ENCODE data around the gene SH3BP1. TPM values are rescaled to one million over a fixed set of nuclear protein-coding genes. Genes with fewer than 3 reads are reported as not detected.

The SH3BP1 gene
- total RNA-seq, 1 donor from 2014 or later, result 10.4 TPM

DNA sequence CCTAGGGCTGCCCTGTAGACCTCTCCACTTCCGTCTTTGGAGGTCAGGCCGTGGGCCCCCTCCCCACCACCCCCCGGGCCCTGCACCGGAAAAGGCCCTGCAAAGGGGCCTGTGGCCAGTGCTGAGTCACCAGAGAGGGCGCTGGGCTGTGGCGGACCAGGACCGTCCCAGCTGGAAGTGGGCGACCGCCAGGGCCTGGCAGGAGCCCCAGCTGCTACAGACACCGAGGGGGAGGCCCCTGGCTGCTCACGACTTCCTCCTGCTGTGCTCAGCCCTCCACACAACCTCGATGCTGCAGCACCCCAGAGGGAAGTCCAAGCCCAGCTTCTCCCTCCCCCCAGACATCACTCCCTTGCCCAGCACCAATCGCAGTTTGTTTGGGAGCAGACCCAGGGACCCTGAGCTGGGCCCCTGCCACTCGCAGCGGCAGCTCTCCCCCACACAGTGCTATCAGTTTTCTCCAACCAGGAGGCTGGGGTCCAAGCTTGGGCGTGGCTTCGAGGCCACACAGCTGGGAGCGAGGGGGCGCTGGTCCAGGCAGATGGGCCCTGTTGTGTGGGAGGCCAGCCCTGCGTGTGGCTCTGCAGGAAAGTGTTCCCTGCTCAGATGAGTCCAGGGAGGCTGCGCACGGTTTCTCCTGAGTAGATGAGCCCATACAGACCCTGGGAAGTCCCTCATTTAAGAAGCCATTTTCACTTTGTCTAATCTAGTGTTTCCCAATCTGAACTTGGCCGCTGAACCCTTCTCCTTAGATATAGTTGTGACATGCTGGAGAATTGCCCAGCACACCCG lies 5.6 kb upstream of the SH3BP1 start:
- DNase-seq (ENCODE audit: low read depth), result peak; percentile 47
- H3K36me3 ChIP-seq (ENCODE audit: control insufficient read depth, insufficient read depth, low read length), result peaks cover 3% of the 10 kb centered on the region
- TF ChIP-seq, protein P1, sequence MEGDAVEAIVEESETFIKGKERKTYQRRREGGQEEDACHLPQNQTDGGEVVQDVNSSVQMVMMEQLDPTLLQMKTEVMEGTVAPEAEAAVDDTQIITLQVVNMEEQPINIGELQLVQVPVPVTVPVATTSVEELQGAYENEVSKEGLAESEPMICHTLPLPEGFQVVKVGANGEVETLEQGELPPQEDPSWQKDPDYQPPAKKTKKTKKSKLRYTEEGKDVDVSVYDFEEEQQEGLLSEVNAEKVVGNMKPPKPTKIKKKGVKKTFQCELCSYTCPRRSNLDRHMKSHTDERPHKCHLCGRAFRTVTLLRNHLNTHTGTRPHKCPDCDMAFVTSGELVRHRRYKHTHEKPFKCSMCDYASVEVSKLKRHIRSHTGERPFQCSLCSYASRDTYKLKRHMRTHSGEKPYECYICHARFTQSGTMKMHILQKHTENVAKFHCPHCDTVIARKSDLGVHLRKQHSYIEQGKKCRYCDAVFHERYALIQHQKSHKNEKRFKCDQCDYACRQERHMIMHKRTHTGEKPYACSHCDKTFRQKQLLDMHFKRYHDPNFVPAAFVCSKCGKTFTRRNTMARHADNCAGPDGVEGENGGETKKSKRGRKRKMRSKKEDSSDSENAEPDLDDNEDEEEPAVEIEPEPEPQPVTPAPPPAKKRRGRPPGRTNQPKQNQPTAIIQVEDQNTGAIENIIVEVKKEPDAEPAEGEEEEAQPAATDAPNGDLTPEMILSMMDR (IDR thresholded peaks at IDR 0.05; ENCODE audit: insufficient read depth, low read length, poor library complexity, severe bottlenecking), result no peak
- H3K27me3 ChIP-seq (ENCODE audit: control insufficient read depth, insufficient read depth, low read length), result no peaks in the 10 kb centered on the region
- no peak overlapping the region for H3K4me3 ChIP-seq (ENCODE audit: low read depth, low read length)

DNA sequence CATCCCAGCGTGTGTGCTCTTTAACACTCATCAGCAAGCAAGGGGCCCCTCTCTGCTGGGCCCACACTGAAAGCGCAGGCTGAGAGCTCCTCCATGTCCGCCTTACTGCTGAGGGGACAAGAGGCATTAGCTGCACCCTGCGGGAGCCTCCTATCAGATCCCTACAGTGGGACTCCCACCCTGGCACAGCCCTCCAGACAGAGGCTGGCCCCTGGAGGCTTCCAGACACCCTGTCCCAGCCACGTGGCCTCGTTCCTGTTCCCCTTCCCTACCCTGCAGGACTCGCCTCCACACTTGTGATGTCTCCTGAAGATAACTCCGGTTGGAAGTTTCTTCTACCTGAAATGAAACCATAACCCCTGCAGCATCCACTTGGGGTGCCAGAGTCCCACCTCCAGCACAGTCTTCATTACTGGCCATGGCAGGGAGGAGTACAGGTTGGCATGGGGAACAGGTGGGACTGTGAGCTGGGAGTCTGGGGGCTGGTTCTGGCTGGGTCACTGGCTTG lies 5.0 kb upstream of the SH3BP1 start:
- no peak for DNase-seq (ENCODE audit: low read depth)
- Histone ChIP-seq H3K4me3 (ENCODE audit: low read depth, low read length) (no peak overlapping the region), H3K27me3 (ENCODE audit: control insufficient read depth, insufficient read depth, low read length) (no peaks in the 10 kb centered on the region), H3K36me3 (ENCODE audit: control insufficient read depth, insufficient read depth, low read length) (peaks cover 3% of the 10 kb centered on the region)
- TF ChIP-seq, protein P1 (IDR thresholded peaks at IDR 0.05; ENCODE audit: insufficient read depth, low read length, poor library complexity, severe bottlenecking), result peak; percentile 34

DNA sequence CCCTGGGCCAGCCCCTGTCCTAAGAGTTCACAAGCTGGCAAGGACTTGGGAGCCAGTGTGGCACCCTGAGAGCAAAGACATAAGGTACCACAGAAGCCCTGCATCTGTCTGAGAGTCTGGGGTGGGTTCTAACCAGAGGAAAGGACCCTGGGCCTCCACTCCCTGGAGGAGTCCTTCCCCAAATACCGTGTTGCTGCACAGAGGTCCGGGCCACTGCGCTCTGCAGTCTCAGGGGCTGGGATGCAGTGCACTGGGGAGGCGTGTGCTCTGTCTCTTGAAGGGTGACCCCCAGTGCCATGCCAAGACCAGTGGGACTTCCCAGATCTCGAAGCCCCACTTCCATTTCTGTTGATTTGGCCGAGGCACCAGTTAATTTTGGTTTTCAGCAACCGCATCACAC lies 4.3 kb upstream of the SH3BP1 start:
- H3K36me3 ChIP-seq (ENCODE audit: control insufficient read depth, insufficient read depth, low read length), result peaks cover 2% of the 10 kb centered on the region

DNA sequence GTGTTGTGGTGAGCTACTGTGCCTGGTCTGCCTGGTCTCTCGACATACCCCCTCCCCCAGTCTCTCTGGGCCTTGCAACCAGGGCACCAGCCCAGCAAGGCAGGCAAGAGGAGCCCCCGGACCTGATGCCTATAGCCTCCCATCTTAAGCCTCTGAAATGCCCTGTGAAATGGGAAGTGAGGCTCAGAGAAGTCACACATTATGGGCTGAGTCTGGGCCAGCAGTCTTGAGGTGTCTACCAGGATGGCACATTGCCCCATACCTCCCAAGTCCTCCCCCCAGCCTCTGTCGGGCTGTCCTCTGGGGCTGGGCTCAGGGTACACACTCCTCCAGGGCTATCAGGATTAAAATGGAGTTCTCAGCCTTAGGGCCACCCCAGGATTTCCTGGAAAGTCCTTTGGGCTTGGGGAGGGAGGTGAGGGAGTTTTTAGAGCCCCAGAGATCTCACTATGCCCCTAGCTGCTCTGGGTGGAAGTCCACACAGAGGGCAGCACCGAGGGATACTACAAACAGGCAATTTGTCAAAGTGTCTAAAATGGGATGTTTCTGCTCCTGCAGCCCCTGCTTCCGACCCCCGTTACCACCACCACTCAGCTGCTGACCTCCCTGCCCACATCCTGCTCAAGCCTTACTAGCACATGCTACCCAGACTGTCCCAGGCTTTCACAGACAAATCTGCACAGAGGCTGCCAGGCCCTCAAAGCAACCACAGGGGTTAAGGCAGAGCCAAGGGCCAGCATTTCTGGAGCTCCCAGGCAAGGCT lies 3.1 kb upstream of the SH3BP1 start:
- TF ChIP-seq, protein P1 (IDR thresholded peaks at IDR 0.05; ENCODE audit: insufficient read depth, low read length, poor library complexity, severe bottlenecking), result peak; percentile 53
- H3K27me3 ChIP-seq (ENCODE audit: control insufficient read depth, insufficient read depth, low read length), result no peaks in the 10 kb centered on the region
- DNase-seq (ENCODE audit: low read depth), result no peak
- no peak overlapping the region for H3K4me3 ChIP-seq (ENCODE audit: low read depth, low read length)
- peaks cover 1% of the 10 kb centered on the region for H3K36me3 ChIP-seq (ENCODE audit: control insufficient read depth, insufficient read depth, low read length)

More for the DNA sequence above, 4.3 kb upstream of the SH3BP1 start:
- DNase-seq (ENCODE audit: low read depth), result no peak
- TF ChIP-seq, protein P1 (IDR thresholded peaks at IDR 0.05; ENCODE audit: insufficient read depth, low read length, poor library complexity, severe bottlenecking), result no peak
- no peak overlapping the region for H3K4me3 ChIP-seq (ENCODE audit: low read depth, low read length)
- no peaks in the 10 kb centered on the region for H3K27me3 ChIP-seq (ENCODE audit: control insufficient read depth, insufficient read depth, low read length)

DNA sequence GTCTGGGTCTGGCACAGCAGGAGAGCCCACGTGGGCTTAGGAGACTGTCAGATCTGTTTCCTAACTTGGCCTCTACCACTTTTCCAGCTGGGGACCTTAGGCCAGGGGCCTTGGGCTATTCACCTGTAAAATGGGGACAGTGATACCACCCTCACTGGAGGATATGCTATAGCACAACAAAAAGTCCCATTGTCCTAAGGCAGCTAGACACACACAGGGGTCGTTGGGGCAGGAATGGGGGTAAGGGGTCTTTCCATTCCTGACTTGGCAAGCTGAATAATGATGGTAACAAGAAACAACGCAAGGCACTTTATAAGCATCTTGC lies 2.6 kb upstream of the SH3BP1 start:
- DNase-seq (ENCODE audit: low read depth), result no peak
- H3K4me3 ChIP-seq (ENCODE audit: low read depth, low read length), result no peak overlapping the region
- no peaks in the 10 kb centered on the region for H3K36me3 ChIP-seq (ENCODE audit: control insufficient read depth, insufficient read depth, low read length)
- no peaks in the 10 kb centered on the region for H3K27me3 ChIP-seq (ENCODE audit: control insufficient read depth, insufficient read depth, low read length)
- TF ChIP-seq, protein P1 (IDR thresholded peaks at IDR 0.05; ENCODE audit: insufficient read depth, low read length, poor library complexity, severe bottlenecking), result no peak

Data from kidney epithelial cell (primary cell).